ENCODE measurements around the gene ADH1A.
"Not testable (repeated sequence)": the region's sequence is repeated elsewhere in the genome, so short reads cannot be mapped to it uniquely, and the experiment has no call there.

Gene ADH1A

DNA sequence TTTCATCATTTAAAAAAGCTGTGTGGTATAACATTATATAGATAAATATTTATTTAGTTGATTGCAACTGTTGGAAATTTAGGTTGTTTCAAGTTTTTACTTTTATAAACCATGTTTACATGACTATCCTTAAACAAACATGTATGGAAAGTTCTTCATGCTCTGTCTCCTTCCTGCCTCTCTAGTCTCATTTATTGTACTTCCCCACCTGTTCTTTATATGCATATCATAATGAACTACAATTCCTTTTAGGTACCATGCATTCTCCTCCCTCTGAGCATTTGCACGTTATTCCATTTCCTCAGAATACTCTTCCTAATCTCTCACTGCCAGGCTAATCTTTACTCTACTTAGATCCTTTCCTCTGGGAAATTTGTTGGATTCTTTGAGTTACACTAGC is 54.8 kb downstream of the ADH1A start:
- Histone ChIP-seq H3K4me3 (ENCODE audit: insufficient read depth, low read length, poor library complexity, severe bottlenecking) (no peak overlapping the region), H3K9ac (ENCODE audit: low read length) (no peak overlapping the region), H3K36me3 (ENCODE audit: low read length) (no peaks in the 10 kb centered on the region), H3K27ac (ENCODE audit: low read depth, low read length) (no peak overlapping the region), H3F3A (ENCODE audit: insufficient read depth) (no peaks in the 10 kb centered on the region), H4K20me1 (ENCODE audit: low read depth, low read length) (no peaks in the 10 kb centered on the region), H3K27me3 (ENCODE audit: low read length) (no peaks in the 10 kb centered on the region), H3K9me3 (ENCODE audit: insufficient read depth, low read length) (no peaks in the 10 kb centered on the region), H2AFZ (ENCODE audit: low read depth, low read length, severe bottlenecking) (no peak overlapping the region), H3K4me2 (ENCODE audit: low read depth, low read length, poor library complexity, severe bottlenecking) (no peak overlapping the region), H3K79me2 (ENCODE audit: insufficient read depth, low read length) (no peaks in the 10 kb centered on the region), H3K9me2 (replicated peaks; ENCODE audit: insufficient read depth, low read length) (no peaks in the 10 kb centered on the region)
- TF ChIP-seq, protein P1, sequence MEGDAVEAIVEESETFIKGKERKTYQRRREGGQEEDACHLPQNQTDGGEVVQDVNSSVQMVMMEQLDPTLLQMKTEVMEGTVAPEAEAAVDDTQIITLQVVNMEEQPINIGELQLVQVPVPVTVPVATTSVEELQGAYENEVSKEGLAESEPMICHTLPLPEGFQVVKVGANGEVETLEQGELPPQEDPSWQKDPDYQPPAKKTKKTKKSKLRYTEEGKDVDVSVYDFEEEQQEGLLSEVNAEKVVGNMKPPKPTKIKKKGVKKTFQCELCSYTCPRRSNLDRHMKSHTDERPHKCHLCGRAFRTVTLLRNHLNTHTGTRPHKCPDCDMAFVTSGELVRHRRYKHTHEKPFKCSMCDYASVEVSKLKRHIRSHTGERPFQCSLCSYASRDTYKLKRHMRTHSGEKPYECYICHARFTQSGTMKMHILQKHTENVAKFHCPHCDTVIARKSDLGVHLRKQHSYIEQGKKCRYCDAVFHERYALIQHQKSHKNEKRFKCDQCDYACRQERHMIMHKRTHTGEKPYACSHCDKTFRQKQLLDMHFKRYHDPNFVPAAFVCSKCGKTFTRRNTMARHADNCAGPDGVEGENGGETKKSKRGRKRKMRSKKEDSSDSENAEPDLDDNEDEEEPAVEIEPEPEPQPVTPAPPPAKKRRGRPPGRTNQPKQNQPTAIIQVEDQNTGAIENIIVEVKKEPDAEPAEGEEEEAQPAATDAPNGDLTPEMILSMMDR (IDR thresholded peaks at IDR 0.05; ENCODE audit: insufficient read depth, low read length, poor library complexity, severe bottlenecking), result no peak
- TF ChIP-seq EZH2phosphoT487 (conservative IDR thresholded peaks at IDR 0.05; ENCODE audit: low read length), result no peak

DNA sequence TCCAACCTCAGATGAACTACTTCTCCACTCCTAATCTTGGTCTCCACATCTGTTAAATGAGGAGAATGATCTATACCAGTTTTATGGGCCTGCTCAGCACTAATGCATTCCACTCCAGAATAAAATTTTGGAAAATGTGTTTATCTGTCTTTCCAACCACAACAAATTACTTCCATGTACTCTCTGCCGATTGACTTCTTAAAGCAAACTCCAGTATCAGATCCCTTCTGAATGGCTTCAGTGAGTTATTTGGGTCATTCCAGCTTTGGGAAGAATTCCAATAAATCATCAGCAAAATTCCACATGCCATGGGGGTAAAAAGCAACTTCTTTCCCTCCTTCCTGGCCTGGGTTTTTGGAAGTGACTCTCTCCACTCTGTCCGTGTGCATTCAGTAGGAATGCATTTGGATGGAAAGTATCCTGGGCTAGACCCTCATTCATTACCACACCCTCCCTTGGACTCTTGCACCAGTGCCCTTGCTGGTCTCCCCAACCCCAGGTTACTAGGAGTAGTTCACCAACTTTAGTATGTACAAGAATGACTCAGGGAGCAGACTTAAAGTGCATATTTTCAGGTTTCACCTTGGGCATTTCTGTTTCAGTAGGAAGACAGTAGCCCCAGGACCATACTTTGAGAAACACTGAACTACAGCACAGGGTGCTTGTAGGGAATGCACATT is 56.3 kb downstream of the ADH1A start:
- TF ChIP-seq, protein P1 (IDR thresholded peaks at IDR 0.05; ENCODE audit: insufficient read depth, low read length, poor library complexity, severe bottlenecking), result no peak
- no peak for TF ChIP-seq EZH2phosphoT487 (conservative IDR thresholded peaks at IDR 0.05; ENCODE audit: low read length)
- Histone ChIP-seq H3K9me3 (ENCODE audit: insufficient read depth, low read length) (no peaks in the 10 kb centered on the region), H3K9ac (ENCODE audit: low read length) (no peak overlapping the region), H4K20me1 (ENCODE audit: low read depth, low read length) (no peaks in the 10 kb centered on the region), H2AFZ (ENCODE audit: low read depth, low read length, severe bottlenecking) (no peak overlapping the region), H3K36me3 (ENCODE audit: low read length) (no peaks in the 10 kb centered on the region), H3F3A (ENCODE audit: insufficient read depth) (no peaks in the 10 kb centered on the region), H3K9me2 (replicated peaks; ENCODE audit: insufficient read depth, low read length) (no peaks in the 10 kb centered on the region), H3K4me3 (ENCODE audit: insufficient read depth, low read length, poor library complexity, severe bottlenecking) (no peak overlapping the region), H3K27me3 (ENCODE audit: low read length) (no peaks in the 10 kb centered on the region), H3K27ac (ENCODE audit: low read depth, low read length) (no peak overlapping the region), H3K79me2 (ENCODE audit: insufficient read depth, low read length) (no peaks in the 10 kb centered on the region), H3K4me2 (ENCODE audit: low read depth, low read length, poor library complexity, severe bottlenecking) (no peak overlapping the region)

DNA sequence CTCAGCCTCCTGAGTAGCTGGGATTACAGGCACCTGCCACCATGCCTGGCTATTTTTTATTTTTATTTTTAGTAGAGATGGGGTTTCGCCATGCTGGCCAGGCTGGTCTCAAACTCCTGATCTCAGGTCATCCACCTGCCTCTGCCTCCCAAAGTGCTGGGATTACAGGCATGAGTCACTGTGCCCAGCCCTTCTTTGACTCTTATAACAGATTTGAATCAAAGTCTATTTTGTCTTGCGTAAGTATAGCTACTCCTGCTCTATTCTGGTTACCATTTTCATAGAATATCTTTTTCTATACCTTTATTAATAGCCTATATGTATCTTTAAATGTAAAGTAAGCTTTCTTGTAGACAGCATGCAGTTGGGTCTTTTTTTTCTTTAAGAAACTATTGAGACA is 57.4 kb downstream of the ADH1A start:
- H4K20me1 ChIP-seq (ENCODE audit: low read depth, low read length); H3K36me3 ChIP-seq (ENCODE audit: low read length); H3K9me3 ChIP-seq (ENCODE audit: insufficient read depth, low read length); H3F3A ChIP-seq (ENCODE audit: insufficient read depth); H3K9ac ChIP-seq (ENCODE audit: low read length); H3K27me3 ChIP-seq (ENCODE audit: low read length); H3K27ac ChIP-seq (ENCODE audit: low read depth, low read length); H2AFZ ChIP-seq (ENCODE audit: low read depth, low read length, severe bottlenecking); H3K9me2 ChIP-seq (replicated peaks; ENCODE audit: insufficient read depth, low read length); H3K4me2 ChIP-seq (ENCODE audit: low read depth, low read length, poor library complexity, severe bottlenecking); H3K4me3 ChIP-seq (ENCODE audit: insufficient read depth, low read length, poor library complexity, severe bottlenecking); H3K79me2 ChIP-seq (ENCODE audit: insufficient read depth, low read length): not testable (repeated sequence)

DNA sequence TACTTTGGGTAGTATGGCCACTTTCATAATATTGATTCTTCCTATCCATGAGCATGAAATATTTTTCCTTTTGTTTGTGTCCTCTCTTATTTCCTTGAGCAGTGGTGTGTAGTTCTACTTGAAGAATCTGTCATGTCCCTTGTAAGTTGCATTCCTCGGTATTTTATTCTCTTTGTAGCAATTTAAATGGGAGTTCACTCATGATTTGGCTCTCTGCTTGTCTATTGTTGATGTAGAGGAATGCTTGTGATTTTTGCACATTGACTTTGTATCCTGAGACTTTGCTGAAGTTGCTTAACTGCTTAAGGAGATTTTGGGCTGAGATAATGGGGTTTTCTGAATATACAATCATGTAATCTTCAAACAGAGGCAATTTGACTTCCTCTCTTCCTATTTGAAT is 62.1 kb downstream of the ADH1A start:
- H3F3A ChIP-seq (ENCODE audit: insufficient read depth); H3K4me3 ChIP-seq (ENCODE audit: insufficient read depth, low read length, poor library complexity, severe bottlenecking); H3K4me2 ChIP-seq (ENCODE audit: low read depth, low read length, poor library complexity, severe bottlenecking): not testable (repeated sequence)

DNA sequence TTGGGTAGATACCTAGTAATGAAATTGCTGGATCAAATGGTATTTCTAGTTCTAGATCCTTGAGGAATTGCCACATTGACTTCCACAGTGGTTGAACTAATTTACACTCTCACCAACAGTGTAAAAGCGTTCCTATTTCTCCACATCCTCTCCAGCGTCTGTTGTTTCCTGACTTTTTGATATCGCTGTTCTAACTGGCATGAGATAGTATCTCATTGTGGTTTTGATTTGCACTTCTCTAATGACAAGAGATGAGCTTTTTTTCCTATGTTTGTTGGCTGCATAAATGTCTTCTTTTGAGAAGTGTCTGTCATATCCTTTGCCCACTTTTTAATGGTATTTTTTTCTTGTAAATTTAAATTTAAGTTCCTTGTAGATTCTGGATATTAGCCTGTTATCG is 63.1 kb downstream of the ADH1A start:
- H3K27me3 ChIP-seq (ENCODE audit: low read length); H3K9me2 ChIP-seq (replicated peaks; ENCODE audit: insufficient read depth, low read length); H3K9me3 ChIP-seq (ENCODE audit: insufficient read depth, low read length); H3F3A ChIP-seq (ENCODE audit: insufficient read depth); H3K4me2 ChIP-seq (ENCODE audit: low read depth, low read length, poor library complexity, severe bottlenecking); H3K36me3 ChIP-seq (ENCODE audit: low read length); H3K9ac ChIP-seq (ENCODE audit: low read length); H3K4me3 ChIP-seq (ENCODE audit: insufficient read depth, low read length, poor library complexity, severe bottlenecking); H2AFZ ChIP-seq (ENCODE audit: low read depth, low read length, severe bottlenecking); H3K79me2 ChIP-seq (ENCODE audit: insufficient read depth, low read length); H3K27ac ChIP-seq (ENCODE audit: low read depth, low read length); H4K20me1 ChIP-seq (ENCODE audit: low read depth, low read length): not testable (repeated sequence)

More for the DNA sequence above, 62.1 kb downstream of the ADH1A start:
- H4K20me1 ChIP-seq (ENCODE audit: low read depth, low read length); H3K79me2 ChIP-seq (ENCODE audit: insufficient read depth, low read length); H3K27ac ChIP-seq (ENCODE audit: low read depth, low read length); H3K9me2 ChIP-seq (replicated peaks; ENCODE audit: insufficient read depth, low read length); H3K36me3 ChIP-seq (ENCODE audit: low read length); H3K27me3 ChIP-seq (ENCODE audit: low read length); H3K9me3 ChIP-seq (ENCODE audit: insufficient read depth, low read length); H2AFZ ChIP-seq (ENCODE audit: low read depth, low read length, severe bottlenecking); H3K9ac ChIP-seq (ENCODE audit: low read length): not testable (repeated sequence)
